Activated T-helper 2 cell treated with anti-CD3 and anti-CD28 coated beads, Interferon-gamma antibody, Interleukin-2, Interleukin-4, amounts not matched to agents 10 μg/mL and 5 μg/mL and 100 μg/mL, durations not matched to agents 14 hours and 24 hours and 36 hours (primary cell): ENCODE measurements around the gene ZFC3H1. TPM values are rescaled to one million over a fixed set of nuclear protein-coding genes. Genes with fewer than 3 reads are reported as not detected.

Experiments
- DNase-seq: peaks from one replicate; pipeline ENCODE4 v3.0.0; 2021; ENCODE audit warnings: low spot score
- H3K27ac Mint-ChIP-seq: one replicate; pipeline ENCODE4 v1.8.0; 2021; ENCODE audit warnings: mixed read lengths
- H3K27me3 Mint-ChIP-seq: one replicate; pipeline ENCODE4 v1.8.0; 2021; ENCODE audit warnings: low read depth, mixed read lengths
- H3K36me3 Mint-ChIP-seq: one replicate; pipeline ENCODE4 v1.8.0; 2021; ENCODE audit warnings: low read depth, mixed read lengths
- H3K4me1 Mint-ChIP-seq: one replicate; pipeline ENCODE4 v1.8.0; 2021; ENCODE audit warnings: low read depth, mixed read lengths
- H3K4me3 Mint-ChIP-seq: one replicate; pipeline ENCODE4 v1.8.0; 2021; ENCODE audit warnings: low read depth, mild to moderate bottlenecking, moderate library complexity, mixed read lengths
- H3K9me3 Mint-ChIP-seq: one replicate; pipeline ENCODE4 v1.8.0; 2021; ENCODE audit warnings: mixed read lengths
- intact Hi-C: fragments of 100-400 bp; cut with micrococcal nuclease; formaldehyde crosslinking; loops from one replicate; pipeline ENCODE4 v1.15.1; 2023
- total RNA-seq: library from RNA; stranded (reverse); gene quantifications from 2 replicates; pipeline ENCODE4 v1.2.3, GENCODE V29; 2022

Gene ZFC3H1
- total RNA-seq, 1 donor from 2014 or later: 72.5 TPM

DNA sequence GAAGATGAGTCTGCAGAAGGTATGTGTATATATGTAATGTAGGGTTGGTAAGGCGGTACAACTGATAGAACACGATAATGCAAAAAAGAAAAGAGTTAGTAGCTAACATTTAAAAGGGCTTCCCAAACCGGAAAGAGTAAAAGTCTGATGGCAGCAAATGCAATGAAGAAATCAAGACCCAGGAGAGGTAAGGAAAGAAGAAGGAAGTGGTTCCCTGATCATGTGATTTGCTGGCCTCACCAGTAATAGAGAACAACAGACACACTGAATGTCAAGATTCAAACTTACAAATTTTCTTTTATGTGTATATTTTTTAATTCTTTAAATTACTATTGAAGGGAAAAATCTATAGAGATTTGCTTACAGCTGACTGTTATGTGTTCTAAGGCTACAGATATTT is 18.4 kb downstream of the ZFC3H1 start:
- H3K4me1 Mint-ChIP-seq: peaks cover 34% of the 10 kb centered on the region
- intact Hi-C loops: loop anchor here (5.0 kb wide), 1 partner anchor 33 kb away; no protein-coding TSS in a partner anchor
- no peaks in the 10 kb centered on the region for H3K9me3 Mint-ChIP-seq
- DNase-seq: no peak
- peaks cover 72% of the 10 kb centered on the region for H3K36me3 Mint-ChIP-seq
- H3K27ac Mint-ChIP-seq: peak overlapping the region; percentile 36
- H3K27me3 Mint-ChIP-seq: no peaks in the 10 kb centered on the region
- H3K4me3 Mint-ChIP-seq: no peak overlapping the region

DNA sequence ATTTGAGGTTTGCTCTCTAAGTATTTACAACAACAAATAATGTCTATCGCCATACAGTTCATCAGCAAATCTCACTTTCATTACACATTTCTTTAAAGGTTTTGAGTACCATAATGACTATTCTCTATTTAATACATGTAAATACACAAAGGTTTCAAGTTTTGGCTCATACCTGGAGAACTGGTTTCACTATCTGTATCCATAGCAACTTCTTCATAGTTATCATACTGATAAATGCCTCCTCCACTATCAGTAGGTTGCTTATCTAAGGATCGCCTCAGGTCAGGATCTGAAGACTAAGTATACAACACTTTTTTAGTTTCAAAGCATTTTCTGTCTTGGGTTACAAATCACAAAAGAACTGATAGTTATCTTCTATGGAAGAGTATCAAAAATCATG is 21.4 kb downstream of the ZFC3H1 start:
- peak overlapping the region; percentile 76 for H3K27ac Mint-ChIP-seq
- H3K36me3 Mint-ChIP-seq: peaks cover 83% of the 10 kb centered on the region
- intact Hi-C loops: loop anchor here (1.0 kb wide), 2 partner anchors 13 to 20 kb away; no protein-coding TSS in a partner anchor

DNA sequence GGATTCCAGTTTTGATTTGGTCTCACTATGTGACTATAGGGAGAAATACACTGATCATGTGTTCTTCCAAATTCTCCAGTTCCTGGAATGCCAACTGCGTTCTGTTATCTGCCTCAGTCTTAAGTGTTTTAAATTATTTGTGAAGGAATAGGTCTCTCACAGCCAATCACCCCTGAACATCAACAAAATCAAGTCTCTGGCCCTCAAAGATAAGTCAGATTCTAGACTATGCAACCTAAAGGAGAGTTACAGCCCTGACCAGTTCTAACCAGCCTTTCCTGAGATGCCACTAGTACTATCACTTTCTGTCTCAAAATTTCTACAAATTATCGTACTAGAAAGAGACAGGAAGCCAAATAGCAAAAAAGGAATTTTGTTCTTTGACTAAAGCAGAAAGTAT is 22.3 kb downstream of the ZFC3H1 start:
- no peaks in the 10 kb centered on the region for H3K9me3 Mint-ChIP-seq
- no peak overlapping the region for H3K27ac Mint-ChIP-seq
- no peaks in the 10 kb centered on the region for H3K27me3 Mint-ChIP-seq
- peaks cover 39% of the 10 kb centered on the region for H3K4me1 Mint-ChIP-seq
- H3K4me3 Mint-ChIP-seq: no peak overlapping the region
- peaks cover 79% of the 10 kb centered on the region for H3K36me3 Mint-ChIP-seq
- DNase-seq: no peak
- intact Hi-C loops: no loop called here

More for the DNA sequence above, 21.4 kb downstream of the ZFC3H1 start:
- Mint-ChIP-seq H3K9me3 (no peaks in the 10 kb centered on the region), H3K4me1 (peaks cover 39% of the 10 kb centered on the region), H3K27me3 (no peaks in the 10 kb centered on the region), H3K4me3 (no peak overlapping the region)
- no peak for DNase-seq

DNA sequence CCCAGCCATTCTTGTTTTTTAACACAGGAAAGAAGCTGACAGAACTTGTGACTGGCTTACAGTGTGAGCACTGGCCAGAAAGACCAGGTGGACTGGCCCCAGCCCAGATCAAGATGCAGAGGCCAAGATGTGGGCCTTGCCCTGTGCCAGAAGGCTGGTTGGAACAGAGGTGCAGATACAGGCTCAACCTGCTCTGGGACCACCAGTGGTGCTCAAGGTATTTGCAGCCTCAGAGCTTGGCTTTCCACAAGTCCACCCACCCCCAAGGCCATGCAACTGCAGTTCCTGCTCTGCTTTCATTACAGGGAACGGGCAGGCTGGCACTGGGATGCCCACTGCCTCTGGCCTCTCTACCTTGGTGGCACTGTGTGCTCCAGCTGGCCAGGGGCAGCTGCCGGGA is 23.3 kb downstream of the ZFC3H1 start:
- no peak overlapping the region for H3K27ac Mint-ChIP-seq
- no peak for DNase-seq

DNA sequence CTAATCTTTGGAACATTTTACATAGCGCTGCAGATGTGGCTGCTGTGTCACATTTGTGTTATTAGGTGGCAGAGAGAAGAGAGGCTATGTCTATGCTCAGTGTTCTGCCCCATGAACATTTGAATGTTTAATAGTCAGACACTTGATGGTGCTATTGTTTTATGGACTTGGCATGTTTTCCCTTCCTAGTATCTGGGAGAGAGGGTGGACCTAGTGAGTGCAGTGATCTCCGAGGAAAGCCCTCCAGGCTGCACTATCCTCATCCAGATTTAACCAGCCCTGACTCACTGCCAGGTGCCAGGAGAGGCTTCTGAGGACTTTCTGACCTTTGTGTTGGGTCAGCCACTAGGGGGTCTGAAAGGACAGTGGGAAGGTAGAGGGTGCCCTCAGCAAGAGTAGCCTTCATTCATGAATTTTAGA is 24.3 kb downstream of the ZFC3H1 start:
- intact Hi-C loops: loop anchor here (2.0 to 5.0 kb wide), 4 partner anchors 13 to 222 kb away; no protein-coding TSS in a partner anchor
- peaks cover 35% of the 10 kb centered on the region for H3K4me1 Mint-ChIP-seq

More for the DNA sequence above, 23.3 kb downstream of the ZFC3H1 start:
- Mint-ChIP-seq H3K4me1 (peaks cover 37% of the 10 kb centered on the region), H3K9me3 (no peaks in the 10 kb centered on the region), H3K36me3 (peaks cover 83% of the 10 kb centered on the region), H3K27me3 (no peaks in the 10 kb centered on the region), H3K4me3 (no peak overlapping the region)
- intact Hi-C loops: no loop called here

DNA sequence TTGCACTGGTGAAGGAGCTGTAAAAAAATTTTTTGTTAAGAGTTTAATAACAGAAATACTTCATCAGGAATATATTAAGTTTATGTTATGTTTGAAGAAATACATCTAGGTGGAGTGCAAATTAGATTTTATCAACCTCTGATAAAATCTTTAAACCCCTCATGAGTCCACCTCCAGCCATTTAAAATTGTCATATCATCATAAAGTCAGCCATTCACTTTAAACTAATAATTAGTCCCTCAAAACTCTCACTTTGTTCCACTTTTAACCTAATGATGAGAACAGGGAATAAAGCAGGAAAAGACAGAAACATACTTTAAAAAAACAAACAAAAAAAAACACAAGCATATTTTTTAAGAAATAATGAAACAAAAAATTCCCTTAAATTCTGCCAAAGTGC is 25.1 kb downstream of the ZFC3H1 start:
- Mint-ChIP-seq H3K27ac (no peak overlapping the region), H3K36me3 (peaks cover 83% of the 10 kb centered on the region), H3K9me3 (no peaks in the 10 kb centered on the region), H3K4me1 (peaks cover 26% of the 10 kb centered on the region), H3K4me3 (no peak overlapping the region), H3K27me3 (no peaks in the 10 kb centered on the region)
- intact Hi-C loops: loop anchor here (2.0 to 5.0 kb wide), 4 partner anchors 14 to 221 kb away; no protein-coding TSS in a partner anchor
- no peak for DNase-seq

More for the DNA sequence above, 24.3 kb downstream of the ZFC3H1 start:
- H3K36me3 Mint-ChIP-seq: peaks cover 83% of the 10 kb centered on the region
- no peak overlapping the region for H3K4me3 Mint-ChIP-seq
- no peaks in the 10 kb centered on the region for H3K9me3 Mint-ChIP-seq
- no peaks in the 10 kb centered on the region for H3K27me3 Mint-ChIP-seq
- H3K27ac Mint-ChIP-seq: peak overlapping the region; percentile 62
- no peak for DNase-seq

DNA sequence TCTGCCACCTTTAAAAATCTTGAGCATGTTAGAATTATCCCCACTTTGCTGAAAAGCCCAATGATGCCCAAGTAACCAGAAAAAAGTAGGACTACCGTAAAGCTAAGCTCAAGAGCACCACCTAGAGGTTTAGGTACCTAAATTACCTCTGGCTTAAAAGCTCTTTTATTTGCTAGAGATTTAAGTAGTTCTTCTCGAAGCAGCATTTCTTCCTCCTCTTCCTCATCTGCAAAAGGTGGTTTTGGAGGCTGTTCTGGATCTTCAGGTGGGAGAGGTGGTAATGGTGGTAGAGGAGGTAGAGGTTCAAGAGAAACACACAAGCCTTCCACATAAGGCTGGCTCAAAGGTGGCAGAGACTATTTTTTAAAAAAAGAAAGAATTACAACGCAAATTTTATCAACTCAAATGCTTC is 26.9 kb downstream of the ZFC3H1 start:
- no peaks in the 10 kb centered on the region for H3K27me3 Mint-ChIP-seq
- no peaks in the 10 kb centered on the region for H3K9me3 Mint-ChIP-seq
- no peak overlapping the region for H3K4me3 Mint-ChIP-seq
- intact Hi-C loops: loop anchor here (5.0 kb wide), 2 partner anchors 111 to 219 kb away; no protein-coding TSS in a partner anchor
- H3K4me1 Mint-ChIP-seq: peaks cover 16% of the 10 kb centered on the region
- H3K27ac Mint-ChIP-seq: peak overlapping the region; percentile 73
- DNase-seq: no peak
- H3K36me3 Mint-ChIP-seq: peaks cover 79% of the 10 kb centered on the region

DNA sequence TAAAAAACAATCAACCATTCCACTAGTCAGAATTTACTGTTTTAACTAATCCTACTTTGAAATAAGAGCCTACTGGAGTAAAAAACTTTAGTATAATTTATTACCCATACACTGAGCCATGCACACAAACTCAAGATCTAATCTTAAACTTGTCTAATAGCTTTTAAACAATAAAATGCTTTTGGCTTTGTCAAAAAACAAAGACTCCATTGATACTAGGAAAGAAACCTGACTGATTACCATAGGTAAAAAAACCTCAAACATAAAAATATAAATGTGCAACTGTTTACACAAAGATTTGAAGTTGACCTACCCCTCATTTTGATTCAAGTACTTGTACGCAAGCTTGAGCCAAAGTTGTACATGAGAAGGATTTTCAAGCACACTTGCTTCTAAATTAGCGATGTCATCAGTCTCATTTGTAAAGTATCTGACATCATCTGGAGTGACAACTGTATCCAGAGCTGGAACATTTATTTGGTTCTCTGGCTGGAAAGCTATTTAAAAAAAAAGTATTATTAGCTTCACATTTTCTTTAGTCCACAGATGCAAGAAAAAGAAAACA is 36.1 kb downstream of the ZFC3H1 start:
- Mint-ChIP-seq H3K9me3 (no peaks in the 10 kb centered on the region), H3K27me3 (no peaks in the 10 kb centered on the region), H3K4me1 (peaks cover 11% of the 10 kb centered on the region), H3K27ac (no peak overlapping the region), H3K36me3 (peaks cover 79% of the 10 kb centered on the region), H3K4me3 (no peak overlapping the region)
- intact Hi-C loops: no loop called here
- no peak for DNase-seq

DNA sequence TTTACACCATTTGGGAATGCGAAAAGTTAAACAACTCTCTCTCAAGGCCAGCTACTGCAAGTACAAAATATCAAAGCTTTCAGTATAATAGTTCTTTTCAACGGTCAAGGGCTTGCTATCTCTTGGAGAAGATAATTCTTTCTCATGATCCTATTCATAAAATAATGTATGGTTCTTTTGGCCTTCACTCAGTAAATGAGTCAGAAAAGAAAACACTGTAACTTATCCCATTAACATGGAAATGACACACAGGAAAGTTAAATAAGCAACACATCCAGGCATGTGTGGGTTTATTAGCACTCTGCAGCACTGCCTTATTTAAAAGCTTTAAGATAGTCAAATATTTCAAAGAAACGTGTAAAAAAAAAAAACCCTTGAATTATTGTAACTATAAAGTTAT is 36.9 kb downstream of the ZFC3H1 start:
- Mint-ChIP-seq H3K27me3 (no peaks in the 10 kb centered on the region), H3K27ac (no peak overlapping the region), H3K36me3 (peaks cover 78% of the 10 kb centered on the region), H3K9me3 (no peaks in the 10 kb centered on the region), H3K4me1 (peaks cover 13% of the 10 kb centered on the region), H3K4me3 (no peak overlapping the region)
- no peak for DNase-seq
- intact Hi-C loops: no loop called here

DNA sequence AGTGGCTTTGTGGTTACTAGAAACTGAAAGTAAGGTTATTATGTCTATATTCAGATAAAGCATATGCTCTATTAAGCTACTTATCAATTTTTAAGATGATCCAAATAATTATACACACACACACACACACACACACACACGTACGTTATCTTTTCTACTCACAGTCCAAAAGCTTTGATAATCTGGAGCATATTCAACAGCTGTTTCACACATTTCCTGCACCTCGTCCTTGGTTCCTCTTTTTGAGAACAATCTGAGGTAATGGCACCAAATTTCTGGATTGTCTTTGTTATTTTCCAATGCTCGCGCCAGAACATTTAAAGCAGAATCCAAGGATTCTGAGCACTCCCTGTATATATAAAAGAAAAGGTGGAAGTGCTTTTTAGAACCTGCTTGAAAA is 37.5 kb downstream of the ZFC3H1 start:
- intact Hi-C loops: no loop called here
- H3K36me3 Mint-ChIP-seq: peaks cover 80% of the 10 kb centered on the region
- H3K27ac Mint-ChIP-seq: peak overlapping the region; percentile 19
- H3K4me3 Mint-ChIP-seq: peak overlapping the region; percentile 5
- DNase-seq: no peak
- no peaks in the 10 kb centered on the region for H3K9me3 Mint-ChIP-seq
- H3K4me1 Mint-ChIP-seq: peaks cover 13% of the 10 kb centered on the region
- H3K27me3 Mint-ChIP-seq: no peaks in the 10 kb centered on the region

DNA sequence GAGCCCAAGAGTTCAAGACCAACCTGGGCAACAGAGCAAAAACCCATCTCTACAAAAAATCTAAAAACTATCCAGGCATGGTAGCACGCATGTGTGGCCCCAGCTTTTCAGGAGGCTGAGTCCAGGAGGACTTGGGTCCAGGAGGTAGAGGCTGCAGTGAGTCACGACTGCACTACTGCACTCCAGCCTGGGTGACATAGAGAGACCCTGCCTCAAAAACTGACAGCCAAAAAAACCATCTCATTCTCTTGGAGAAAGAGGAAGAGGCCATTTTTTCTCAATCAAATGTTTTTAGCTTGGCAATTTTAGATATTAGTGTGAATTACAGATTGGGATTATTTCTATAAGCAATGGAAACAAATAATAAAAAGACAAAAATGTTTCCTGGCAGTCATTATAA is 38.2 kb downstream of the ZFC3H1 start:
- Mint-ChIP-seq H3K36me3 (peaks cover 80% of the 10 kb centered on the region), H3K4me1 (peaks cover 13% of the 10 kb centered on the region), H3K4me3 (no peak overlapping the region), H3K9me3 (no peaks in the 10 kb centered on the region), H3K27me3 (no peaks in the 10 kb centered on the region), H3K27ac (no peak overlapping the region)
- intact Hi-C loops: no loop called here
- no peak for DNase-seq

DNA sequence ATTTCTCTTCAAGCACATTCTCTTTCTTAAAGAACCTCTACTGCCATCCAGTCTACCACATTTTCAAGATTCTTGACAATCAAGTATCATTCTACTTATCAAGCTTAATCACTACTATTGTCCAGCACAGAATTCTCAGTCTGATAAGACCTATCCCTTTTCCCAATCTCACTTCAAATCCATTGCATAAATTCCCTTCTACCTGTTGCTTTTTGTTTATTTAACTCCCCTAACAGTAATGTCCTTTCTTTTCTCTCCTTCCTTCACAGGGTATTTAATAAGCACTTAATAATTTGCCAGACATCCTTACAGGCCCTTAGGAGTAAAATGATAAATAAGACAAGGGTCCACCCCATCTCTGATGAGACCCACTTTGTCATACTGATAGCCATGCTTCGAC is 41.7 kb downstream of the ZFC3H1 start:
- Mint-ChIP-seq H3K27ac (no peak overlapping the region), H3K4me1 (peaks cover 11% of the 10 kb centered on the region), H3K27me3 (no peaks in the 10 kb centered on the region), H3K36me3 (peaks cover 82% of the 10 kb centered on the region), H3K4me3 (no peak overlapping the region), H3K9me3 (no peaks in the 10 kb centered on the region)
- no peak for DNase-seq
- intact Hi-C loops: no loop called here

DNA sequence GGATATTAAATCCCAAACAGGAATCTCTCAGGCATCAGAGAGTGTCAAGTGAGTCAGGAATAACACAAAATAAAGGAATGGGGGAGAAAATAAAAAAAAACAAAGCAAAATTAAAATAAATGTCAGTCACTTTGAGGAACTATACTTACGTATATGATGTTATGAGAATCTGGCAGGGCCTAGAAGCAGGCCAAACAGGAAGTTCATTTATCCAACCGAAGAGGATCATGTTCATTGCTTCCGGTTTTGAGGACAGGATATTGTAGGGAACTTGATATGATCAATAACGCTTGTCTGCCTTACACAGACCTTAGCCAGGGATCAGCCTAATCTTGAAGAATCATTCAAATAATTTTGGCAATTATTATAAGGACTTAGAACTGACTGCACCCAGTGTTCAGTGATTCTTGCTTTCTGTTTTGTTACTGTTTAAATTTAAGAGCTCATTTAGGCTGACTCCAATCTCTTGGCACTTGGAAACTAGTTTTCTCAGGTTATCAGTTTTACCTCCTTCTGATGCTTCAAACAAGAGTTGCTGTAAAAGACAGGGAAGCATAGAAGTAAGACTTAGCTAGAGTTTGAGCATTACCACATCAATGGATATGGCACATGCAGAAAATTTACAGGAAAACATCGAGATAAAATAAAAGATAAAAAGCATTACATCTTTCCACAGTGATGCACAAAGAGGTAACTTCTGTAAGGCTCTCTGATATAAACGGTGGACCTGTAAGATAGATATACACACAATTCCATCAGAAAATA is 53.4 kb downstream of the ZFC3H1 start:
- H3K27me3 Mint-ChIP-seq: no peaks in the 10 kb centered on the region
- H3K27ac Mint-ChIP-seq: peak overlapping the region; percentile 6
- H3K36me3 Mint-ChIP-seq: peaks cover 77% of the 10 kb centered on the region
- no peak for DNase-seq
- peaks cover 20% of the 10 kb centered on the region for H3K4me1 Mint-ChIP-seq
- H3K4me3 Mint-ChIP-seq: no peak overlapping the region
- H3K9me3 Mint-ChIP-seq: no peaks in the 10 kb centered on the region
- intact Hi-C loops: loop anchor here (5.0 kb wide), 1 partner anchor 37 kb away; no protein-coding TSS in a partner anchor
